GM12892 (cell line): ENCODE measurements around the gene SEC24C.

Experiments used
- DNase-seq: peaks from one replicate; pipeline ENCODE4 v3.0.0; 2011; ENCODE audit not compliant: insufficient read length
- FAIRE-seq: peaks from 2 replicates; lab custom pipeline; 2011; peaks lifted over from hg19 to GRCh38; lab: Jason Lieb, UNC
- POLR2A ChIP-seq: IDR thresholded peaks from 2 replicates; pipeline ENCODE4 v1.6.1; 2011; ENCODE audit warnings: low read depth, low read length, control low read depth
- POLR2AphosphoS5 ChIP-seq: IDR thresholded peaks from 2 replicates; pipeline ENCODE4 v1.6.1; 2011; ENCODE audit warnings: low read depth, low read length, control low read depth
- TAF1 ChIP-seq: IDR thresholded peaks from 2 replicates; pipeline ENCODE4 v1.6.1; 2011; ENCODE audit warnings: low read depth, mild to moderate bottlenecking, control low read depth, low read length, borderline replicate concordance

SEC24C gene

DNA sequence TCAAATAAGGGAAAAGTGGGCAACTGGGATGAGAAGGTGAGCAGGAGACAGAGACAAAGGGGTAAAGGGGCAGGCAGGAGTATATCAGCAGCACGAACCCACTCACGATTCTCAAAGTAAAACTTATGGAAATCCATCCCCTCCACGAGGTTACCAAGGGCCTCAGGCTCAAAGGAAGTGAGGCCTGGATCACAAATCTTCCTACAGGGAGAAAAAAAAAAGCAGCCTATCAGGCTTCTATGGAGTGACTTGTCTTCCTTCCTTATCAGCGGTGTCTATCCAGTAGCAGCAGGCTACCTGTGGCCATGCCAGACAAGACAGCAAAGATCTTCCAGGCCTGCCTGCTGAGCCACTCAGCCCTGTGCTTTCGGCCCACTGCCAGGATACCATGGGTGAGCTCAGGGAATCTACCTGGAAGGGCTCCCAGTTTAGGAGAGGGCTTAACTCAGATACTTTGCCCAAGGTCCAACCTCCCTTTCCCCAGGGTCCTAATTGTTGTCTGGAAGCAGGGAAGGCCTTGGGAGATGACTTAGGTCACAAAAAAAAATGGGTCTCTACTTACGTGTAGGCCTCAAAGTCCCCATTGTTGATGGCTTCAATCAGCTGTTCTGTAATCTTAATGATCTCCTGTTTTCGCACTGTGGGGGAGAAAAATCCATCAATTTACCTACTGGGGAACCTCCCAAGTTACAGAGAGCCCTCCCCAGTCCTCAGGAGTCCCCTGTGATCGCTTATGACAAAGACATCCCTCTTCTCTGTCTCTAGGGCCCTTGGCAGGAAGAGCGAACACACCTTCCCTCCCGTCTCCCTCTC is 73.0 kb downstream of the SEC24C start:
- no peak for TF ChIP-seq TAF1
- no peak for TF ChIP-seq POLR2A
- TF ChIP-seq POLR2AphosphoS5 = no peak
- FAIRE-seq = no peak
- no peak for DNase-seq

DNA sequence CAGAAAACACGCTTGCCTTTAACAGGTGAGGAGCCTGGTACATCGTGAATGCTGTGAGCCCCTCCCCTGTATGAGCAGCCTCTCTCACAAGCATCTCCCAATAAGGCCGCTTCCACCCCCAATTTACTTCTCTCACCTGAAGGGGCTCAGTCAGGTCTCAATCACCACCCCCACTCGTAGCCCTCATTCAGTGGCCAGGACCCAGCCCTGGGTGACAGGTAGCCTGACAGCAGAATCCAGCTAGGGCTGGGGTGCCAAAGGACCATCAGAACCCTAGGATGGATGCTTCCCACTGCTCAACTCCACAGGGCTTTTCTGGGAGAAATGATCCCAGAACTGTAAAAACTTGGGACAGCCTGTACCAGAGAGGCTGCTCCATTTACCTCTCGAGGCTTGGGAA is 73.7 kb downstream of the SEC24C start:
- no peak for FAIRE-seq
- no peak for DNase-seq
- TF ChIP-seq POLR2A = no peak
- TF ChIP-seq POLR2AphosphoS5 = no peak
- TF ChIP-seq TAF1 = no peak

- no peak for FAIRE-seq
- no peak for DNase-seq
- no peak for TF ChIP-seq TAF1
- TF ChIP-seq POLR2AphosphoS5 = no peak
- no peak for TF ChIP-seq POLR2A
Observed at GRCh38 chr10:73818402-73818801, 74.2 kb downstream of the SEC24C start.

DNA sequence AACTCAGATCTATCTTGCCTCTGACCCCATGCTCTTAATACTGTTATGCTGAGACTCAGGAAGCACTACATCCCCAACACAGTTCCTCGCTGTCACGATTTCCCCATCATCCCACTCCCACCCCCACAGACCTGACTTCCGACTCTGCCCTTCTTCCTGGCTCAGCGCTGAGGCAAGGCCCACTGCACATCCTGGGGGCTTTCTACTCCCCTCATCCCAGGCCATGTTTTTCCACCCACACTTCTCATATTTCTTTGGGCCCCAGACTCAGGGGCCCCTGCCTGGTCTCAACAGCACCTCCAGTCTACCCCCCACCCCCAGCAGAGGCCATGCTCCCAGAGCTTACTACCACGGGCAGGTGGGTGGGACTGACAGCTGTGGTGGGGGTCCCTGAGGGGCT is 74.9 kb downstream of the SEC24C start:
- TF ChIP-seq POLR2A (no peak), TAF1 (no peak), POLR2AphosphoS5 (no peak)
- DNase-seq (no peak), FAIRE-seq (no peak)

- FAIRE-seq = no peak
- TF ChIP-seq POLR2A (no peak), POLR2AphosphoS5 (no peak)
- no peak for DNase-seq
Observed at GRCh38 chr10:73819513-73820093, 75.4 kb downstream of the SEC24C start.
